ENCODE data around the gene RB1. TPM values are rescaled to one million over a fixed set of nuclear protein-coding genes. Genes with fewer than 3 reads are reported as not detected.

RB1 gene
- total and polyA plus RNA-seq, 9 of the 15 experiments (the other 6 are each of a cell fraction or from before 2014, with no cell fraction given), result 5.0 to 23.8 (median 17.9) TPM

DNA sequence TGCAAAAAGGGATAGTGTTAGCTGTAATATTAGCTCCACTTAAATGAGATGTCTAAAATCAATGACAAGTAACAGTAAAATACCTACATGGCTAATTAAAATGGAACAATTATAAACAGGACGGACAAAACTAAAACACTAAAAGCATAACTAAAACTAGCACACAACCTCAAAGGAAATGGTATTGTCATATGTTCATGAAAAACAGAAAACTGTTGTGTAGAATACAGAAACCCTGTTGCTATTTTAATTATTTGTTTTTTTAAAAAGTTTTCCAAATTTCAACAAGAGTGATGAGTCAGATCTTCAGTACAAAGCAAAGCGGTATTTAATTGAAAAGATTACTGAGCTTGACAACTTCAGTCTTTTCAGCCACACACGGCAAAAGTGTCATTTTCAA, 225.2 kb downstream of the RB1 start:
- DNase-seq (ENCODE audit: extremely low read depth in 1 of 4, low spot score in 3 of 4), result no peak
- Histone ChIP-seq H4K20me1 (replicated peaks; ENCODE audit: control insufficient read depth, insufficient read depth, low read length) (no peaks in the 10 kb centered on the region), H3K4me1 (replicated peaks in 1 of 2; ENCODE audit: control insufficient read depth in 2 of 2, insufficient read depth in 2 of 2, low read length in 2 of 2) (peaks cover under 1 to 7% of the 10 kb centered on the region in 2 experiments; a peak in 4 of 5 replicates), H3K4me2 (ENCODE audit: insufficient read depth, low read length) (no peak overlapping the region), H3K9me1 (ENCODE audit: control insufficient read depth, insufficient read depth, low read length) (no peaks in the 10 kb centered on the region), H3K79me2 (ENCODE audit: control insufficient read depth, insufficient read depth, low read length) (no peaks in the 10 kb centered on the region), H3K4me3 (no peak overlapping the region), H3K27me3 (ENCODE audit: control insufficient read depth in 2 of 2, insufficient read depth in 2 of 2, low read length in 2 of 2) (no peaks in the 10 kb centered on the region), H3K9me3 (replicated peaks; ENCODE audit: control insufficient read depth, insufficient read depth, low read depth, low read length) (no peaks in the 10 kb centered on the region), H2AFZ (ENCODE audit: low read depth, low read length) (no peak overlapping the region), H3K36me3 (ENCODE audit: control insufficient read depth, insufficient read depth, low read length) (no peaks in the 10 kb centered on the region), H3K27ac (ENCODE audit: extremely low read depth, low read depth, low read length) (no peak overlapping the region), H3K9ac (ENCODE audit: insufficient read depth in 1 of 2, low read depth in 2 of 2, low read length in 2 of 2) (no peak overlapping the region)
- in situ Hi-C loops (cut with MboI) (no loop called here), intact Hi-C loops (cut with micrococcal nuclease) (no loop called here)
- no TSS peak for BruUV-seq (replicated peaks)
- ATAC-seq, result no peak
- TF ChIP-seq, protein P1, sequence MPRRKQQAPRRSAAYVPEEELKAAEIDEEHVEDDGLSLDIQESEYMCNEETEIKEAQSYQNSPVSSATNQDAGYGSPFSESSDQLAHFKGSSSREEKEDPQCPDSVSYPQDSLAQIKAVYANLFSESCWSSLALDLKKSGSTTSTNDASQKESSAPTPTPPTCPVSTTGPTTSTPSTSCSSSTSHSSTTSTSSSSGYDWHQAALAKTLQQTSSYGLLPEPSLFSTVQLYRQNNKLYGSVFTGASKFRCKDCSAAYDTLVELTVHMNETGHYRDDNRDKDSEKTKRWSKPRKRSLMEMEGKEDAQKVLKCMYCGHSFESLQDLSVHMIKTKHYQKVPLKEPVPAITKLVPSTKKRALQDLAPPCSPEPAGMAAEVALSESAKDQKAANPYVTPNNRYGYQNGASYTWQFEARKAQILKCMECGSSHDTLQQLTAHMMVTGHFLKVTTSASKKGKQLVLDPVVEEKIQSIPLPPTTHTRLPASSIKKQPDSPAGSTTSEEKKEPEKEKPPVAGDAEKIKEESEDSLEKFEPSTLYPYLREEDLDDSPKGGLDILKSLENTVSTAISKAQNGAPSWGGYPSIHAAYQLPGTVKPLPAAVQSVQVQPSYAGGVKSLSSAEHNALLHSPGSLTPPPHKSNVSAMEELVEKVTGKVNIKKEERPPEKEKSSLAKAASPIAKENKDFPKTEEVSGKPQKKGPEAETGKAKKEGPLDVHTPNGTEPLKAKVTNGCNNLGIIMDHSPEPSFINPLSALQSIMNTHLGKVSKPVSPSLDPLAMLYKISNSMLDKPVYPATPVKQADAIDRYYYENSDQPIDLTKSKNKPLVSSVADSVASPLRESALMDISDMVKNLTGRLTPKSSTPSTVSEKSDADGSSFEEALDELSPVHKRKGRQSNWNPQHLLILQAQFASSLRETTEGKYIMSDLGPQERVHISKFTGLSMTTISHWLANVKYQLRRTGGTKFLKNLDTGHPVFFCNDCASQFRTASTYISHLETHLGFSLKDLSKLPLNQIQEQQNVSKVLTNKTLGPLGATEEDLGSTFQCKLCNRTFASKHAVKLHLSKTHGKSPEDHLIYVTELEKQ (CRISPR knock-in tag; IDR thresholded peaks at IDR 0.05), result no peak
- TF ChIP-seq ELF1 (tag; IDR thresholded peaks at IDR 0.05), result no peak
- no peak for TF ChIP-seq TSC22D4 (tag; IDR thresholded peaks at IDR 0.05)
- TF ChIP-seq, protein P2, sequence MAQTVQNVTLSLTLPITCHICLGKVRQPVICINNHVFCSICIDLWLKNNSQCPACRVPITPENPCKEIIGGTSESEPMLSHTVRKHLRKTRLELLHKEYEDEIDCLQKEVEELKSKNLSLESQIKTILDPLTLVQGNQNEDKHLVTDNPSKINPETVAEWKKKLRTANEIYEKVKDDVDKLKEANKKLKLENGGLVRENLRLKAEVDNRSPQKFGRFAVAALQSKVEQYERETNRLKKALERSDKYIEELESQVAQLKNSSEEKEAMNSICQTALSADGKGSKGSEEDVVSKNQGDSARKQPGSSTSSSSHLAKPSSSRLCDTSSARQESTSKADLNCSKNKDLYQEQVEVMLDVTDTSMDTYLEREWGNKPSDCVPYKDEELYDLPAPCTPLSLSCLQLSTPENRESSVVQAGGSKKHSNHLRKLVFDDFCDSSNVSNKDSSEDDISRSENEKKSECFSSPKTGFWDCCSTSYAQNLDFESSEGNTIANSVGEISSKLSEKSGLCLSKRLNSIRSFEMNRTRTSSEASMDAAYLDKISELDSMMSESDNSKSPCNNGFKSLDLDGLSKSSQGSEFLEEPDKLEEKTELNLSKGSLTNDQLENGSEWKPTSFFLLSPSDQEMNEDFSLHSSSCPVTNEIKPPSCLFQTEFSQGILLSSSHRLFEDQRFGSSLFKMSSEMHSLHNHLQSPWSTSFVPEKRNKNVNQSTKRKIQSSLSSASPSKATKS (CRISPR knock-in tag; IDR thresholded peaks at IDR 0.05), result no peak
- CTCF ChIA-PET (ENCODE audit: low intra/inter-chr PET ratio), result no interaction called here
- 58% methylated on average over 3 of the region's 3 CpGs for WGBS (ENCODE audit: insufficient coverage, low coverage, missing lambda C conversion rate)
- no peak for FAIRE-seq
- POLR2A ChIA-PET, result interaction anchor here (0.8 kb wide), 1 partner anchor 11 kb away, joined by 4 read pairs; no protein-coding TSS in a partner anchor

All from K562 (cell line).